ENCODE measurements around the gene TCTN3. TPM values are rescaled to one million over a fixed set of nuclear protein-coding genes. Genes with fewer than 3 reads are reported as not detected.
"Not testable (repeated sequence)": the region's sequence is repeated elsewhere in the genome, so short reads cannot be mapped to it uniquely, and the experiment has no call there.

TCTN3 gene
- total RNA-seq, 4 donors from 2014 or later, result 18.3 to 26.2 (median 22.7) TPM

DNA sequence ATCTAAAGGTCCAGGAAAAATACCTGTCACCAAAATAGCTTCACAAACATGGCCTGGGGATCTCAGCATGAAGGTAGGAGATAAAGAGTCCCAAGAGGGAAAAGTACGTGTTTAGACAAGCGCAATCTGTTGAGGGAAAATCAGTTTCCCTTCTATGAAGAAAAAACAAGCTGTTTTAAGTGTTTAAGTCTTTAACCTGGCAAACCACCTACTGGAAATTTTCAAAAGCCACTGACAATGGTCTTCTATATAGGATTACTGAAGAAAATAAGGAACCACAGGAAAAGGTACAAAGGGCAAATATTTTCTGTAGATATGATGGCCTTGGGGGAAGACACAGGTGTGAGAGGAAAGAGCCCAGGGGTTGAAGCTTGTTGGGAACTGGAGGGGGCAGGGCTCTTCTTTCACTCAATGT is 58.4 kb downstream of the TCTN3 start:
- no peaks in the 10 kb centered on the region for H3K27me3 ChIP-seq
- no peak for DNase-seq (ENCODE audit: low spot score in 2 of 2)
- H3K4me1 ChIP-seq, result no peaks in the 10 kb centered on the region
- no peaks in the 10 kb centered on the region for H3K9me3 ChIP-seq
- 72% methylated on average over 2 of the region's 2 CpGs for WGBS
- no peak for TF ChIP-seq POLR2AphosphoS5 (IDR thresholded peaks at IDR 0.05)
- TF ChIP-seq EP300 (IDR thresholded peaks at IDR 0.05), result no peak
- no peak for TF ChIP-seq CTCF (IDR thresholded peaks at IDR 0.05)
- no peak for TF ChIP-seq POLR2A (IDR thresholded peaks at IDR 0.05)
- no peak overlapping the region for H3K27ac ChIP-seq
- no peak overlapping the region for H3K4me3 ChIP-seq
- H3K36me3 ChIP-seq, result peaks cover 88% of the 10 kb centered on the region

DNA sequence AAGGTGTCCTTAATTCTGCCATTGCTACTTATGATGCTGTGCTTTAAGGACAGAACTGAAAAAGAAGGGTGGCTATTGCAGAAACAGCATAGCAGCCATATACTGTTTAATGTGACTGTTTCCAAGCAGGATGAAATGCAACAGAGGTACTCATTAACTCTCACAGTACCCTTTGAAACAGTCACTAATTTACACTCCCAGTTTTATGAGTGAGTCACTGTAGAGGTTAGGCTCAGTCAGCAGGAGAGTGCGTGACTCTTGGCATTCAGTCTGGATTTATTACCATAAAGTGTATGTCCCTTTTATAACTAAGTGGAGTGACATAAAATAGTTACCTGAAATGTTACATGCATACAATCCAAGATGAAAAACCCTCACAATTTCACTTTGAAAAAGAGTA is 64.9 kb downstream of the TCTN3 start:
- Histone ChIP-seq H3K27ac (no peak overlapping the region), H3K9me3 (no peaks in the 10 kb centered on the region), H3K27me3 (no peaks in the 10 kb centered on the region), H3K4me1 (no peaks in the 10 kb centered on the region), H3K36me3 (peaks cover 88% of the 10 kb centered on the region), H3K4me3 (no peak overlapping the region)
- WGBS, result 72% methylated on average over 1 of the region's 1 CpG
- DNase-seq (ENCODE audit: low spot score in 2 of 2), result no peak
- TF ChIP-seq POLR2AphosphoS5 (IDR thresholded peaks at IDR 0.05) (no peak), CTCF (IDR thresholded peaks at IDR 0.05) (no peak)

DNA sequence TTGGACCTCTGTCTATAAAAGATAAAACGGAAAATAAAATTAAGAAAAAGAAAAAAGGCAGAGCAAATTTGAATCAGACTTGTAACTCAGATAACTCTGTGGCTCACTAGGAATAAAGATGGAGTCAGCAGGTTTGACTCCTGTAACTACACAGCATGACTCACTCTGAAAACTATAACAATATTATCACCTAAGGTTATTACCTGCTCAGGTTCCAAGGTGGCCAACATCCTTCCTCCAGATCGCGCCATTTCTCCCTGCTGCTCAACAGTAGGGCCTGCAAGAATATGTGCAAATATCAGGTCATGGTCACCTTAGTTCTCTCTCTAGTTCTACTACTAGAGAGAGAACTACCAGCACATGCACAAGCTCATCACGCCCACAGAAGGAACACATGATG is 67.2 kb downstream of the TCTN3 start:
- 87% methylated on average over 4 of the region's 4 CpGs for WGBS
- no peaks in the 10 kb centered on the region for H3K9me3 ChIP-seq
- no peak for DNase-seq (ENCODE audit: low spot score in 2 of 2)
- peaks cover 83% of the 10 kb centered on the region for H3K36me3 ChIP-seq
- no peak overlapping the region for H3K27ac ChIP-seq
- no peak for TF ChIP-seq CTCF (IDR thresholded peaks at IDR 0.05)
- TF ChIP-seq POLR2AphosphoS5 (IDR thresholded peaks at IDR 0.05), result no peak
- no peak for TF ChIP-seq POLR2A (IDR thresholded peaks at IDR 0.05)
- no peak for TF ChIP-seq EP300 (IDR thresholded peaks at IDR 0.05)
- H3K4me1 ChIP-seq, result no peaks in the 10 kb centered on the region
- no peaks in the 10 kb centered on the region for H3K27me3 ChIP-seq
- no peak overlapping the region for H3K4me3 ChIP-seq

DNA sequence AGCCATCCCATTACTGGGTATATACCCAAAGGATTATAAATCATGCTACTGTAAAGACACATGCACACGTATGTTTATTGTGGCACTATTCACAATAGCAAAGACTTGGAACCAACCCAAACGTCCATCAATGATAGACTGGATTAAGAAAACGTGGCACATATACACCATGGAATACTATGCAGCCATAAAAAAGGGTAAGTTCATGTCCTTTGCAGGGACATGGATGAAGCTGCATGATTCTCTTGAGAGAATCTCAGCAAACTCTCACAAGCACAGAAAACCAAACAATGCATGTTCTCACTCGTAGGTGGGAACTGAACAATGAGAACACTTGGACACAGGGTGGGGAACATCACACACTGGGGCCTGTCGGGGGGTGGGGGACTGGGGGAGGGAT is 73.3 kb downstream of the TCTN3 start:
- not testable (repeated sequence) for H3K27me3 ChIP-seq
- WGBS, result 96% methylated on average over 5 of the region's 5 CpGs

DNA sequence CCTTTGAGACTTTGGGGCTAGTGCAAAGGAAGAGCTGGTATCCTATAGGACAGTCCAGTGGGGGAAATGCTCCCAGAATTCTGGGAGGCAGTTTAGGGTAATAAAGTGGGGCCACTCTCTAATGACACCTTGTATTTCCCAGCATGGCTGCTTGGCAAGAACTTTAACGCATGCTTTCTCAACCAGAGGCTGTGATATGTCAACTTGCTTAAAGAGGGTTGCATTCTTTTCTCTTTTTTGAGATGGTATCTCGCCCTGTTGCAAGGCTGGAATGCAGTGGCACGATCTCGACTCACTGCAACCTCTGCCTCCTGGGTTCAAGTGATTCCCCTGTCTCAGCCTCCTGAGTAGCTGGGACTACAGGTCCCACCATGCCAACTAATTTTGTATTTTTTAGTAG is 75.6 kb downstream of the TCTN3 start:
- peaks cover 83% of the 10 kb centered on the region for H3K36me3 ChIP-seq
- no peaks in the 10 kb centered on the region for H3K4me1 ChIP-seq
- H3K9me3 ChIP-seq, result no peaks in the 10 kb centered on the region
- TF ChIP-seq EP300 (IDR thresholded peaks at IDR 0.05), result no peak
- TF ChIP-seq CTCF (IDR thresholded peaks at IDR 0.05), result no peak
- TF ChIP-seq POLR2A (IDR thresholded peaks at IDR 0.05), result no peak
- no peak for TF ChIP-seq POLR2AphosphoS5 (IDR thresholded peaks at IDR 0.05)
- H3K4me3 ChIP-seq, result no peak overlapping the region
- no peak overlapping the region for H3K27ac ChIP-seq
- 82% methylated on average over 4 of the region's 4 CpGs for WGBS
- no peak for DNase-seq (ENCODE audit: low spot score in 2 of 2)
- no peaks in the 10 kb centered on the region for H3K27me3 ChIP-seq

More for the DNA sequence above, 73.3 kb downstream of the TCTN3 start:
- H3K36me3 ChIP-seq, result peaks cover 83% of the 10 kb centered on the region
- DNase-seq (ENCODE audit: low spot score in 2 of 2); H3K4me1 ChIP-seq; H3K27ac ChIP-seq; H3K9me3 ChIP-seq; H3K4me3 ChIP-seq: not testable (repeated sequence)

DNA sequence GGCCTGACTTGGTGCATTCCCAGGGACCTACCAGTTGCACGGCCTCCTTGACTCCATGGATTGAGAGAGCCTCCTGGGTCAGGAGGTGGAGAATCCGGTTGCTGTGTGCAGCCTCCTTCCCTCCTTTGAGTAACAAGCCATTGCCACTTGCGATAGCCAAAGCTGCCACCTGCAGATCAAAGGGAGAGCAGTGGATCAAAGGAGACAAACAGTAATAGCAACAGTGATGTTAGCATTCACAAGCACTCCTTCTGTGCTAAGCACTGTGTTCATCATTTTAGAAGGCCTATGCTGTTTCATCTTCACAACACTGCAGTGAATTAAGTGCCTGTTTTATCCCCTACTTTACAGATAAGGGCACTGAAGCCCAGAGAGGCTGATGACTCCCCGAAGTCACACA is 77.3 kb downstream of the TCTN3 start:
- Histone ChIP-seq H3K4me1 (no peaks in the 10 kb centered on the region), H3K9me3 (no peaks in the 10 kb centered on the region), H3K27ac (no peak overlapping the region), H3K4me3 (no peak overlapping the region), H3K27me3 (no peaks in the 10 kb centered on the region), H3K36me3 (peaks cover 90% of the 10 kb centered on the region)
- 80% methylated on average over 4 of the region's 4 CpGs for WGBS
- TF ChIP-seq EP300 (IDR thresholded peaks at IDR 0.05) (no peak), CTCF (IDR thresholded peaks at IDR 0.05) (no peak), POLR2AphosphoS5 (IDR thresholded peaks at IDR 0.05) (no peak), POLR2A (IDR thresholded peaks at IDR 0.05) (no peak)
- DNase-seq (ENCODE audit: low spot score in 2 of 2), result no peak

Data from suprapubic skin (tissue), 4 donors.